Mesendoderm (in vitro differentiated cells): ENCODE data around the gene ANKRD62.

Source experiments
- DNase-seq: peaks from one replicate; pipeline ENCODE4 v3.0.0; 2013
- H2AK5ac ChIP-seq: 2 replicates; pipeline ENCODE4 v1.6.1; 2013; ENCODE audit warnings: low read length, inconsistent platforms
- H2BK120ac ChIP-seq: 2 replicates; pipeline ENCODE4 v1.6.1; 2013; ENCODE audit warnings: low read depth, mild to moderate bottlenecking, low read length, moderate library complexity, mixed read lengths
- H2BK15ac ChIP-seq: replicated peaks from 2 replicates; pipeline ENCODE4 v1.6.1; 2013; ENCODE audit warnings: low read depth, mild to moderate bottlenecking, moderate library complexity
- H2BK5ac ChIP-seq: 2 replicates; pipeline ENCODE4 v1.6.1; 2013; ENCODE audit warnings: low read length, inconsistent platforms
- H3K18ac ChIP-seq: 2 replicates; pipeline ENCODE4 v1.6.1; 2013; ENCODE audit warnings: mild to moderate bottlenecking, low read length, mixed read lengths
- H3K23ac ChIP-seq: one replicate; pipeline ENCODE4 v1.6.1; 2013; ENCODE audit warnings: low read length
- H3K27ac ChIP-seq: 2 replicates; pipeline ENCODE4 v1.5.1; 2013; ENCODE audit warnings: low read depth, mild to moderate bottlenecking, inconsistent platforms, low read length, moderate library complexity
- H3K27me3 ChIP-seq: 2 replicates; pipeline ENCODE4 v1.6.1; 2013; ENCODE audit warnings: low read length, control low read depth, mild to moderate bottlenecking, inconsistent platforms; ENCODE audit not compliant: insufficient read depth, poor library complexity
- H3K36me3 ChIP-seq: 2 replicates; pipeline ENCODE4 v1.6.1; 2013; ENCODE audit warnings: low read length, inconsistent platforms; ENCODE audit not compliant: control insufficient read depth, insufficient read depth
- H3K4ac ChIP-seq: one replicate; pipeline ENCODE4 v1.6.1; 2013; ENCODE audit warnings: low read depth, mild to moderate bottlenecking, low read length, moderate library complexity
- H3K4me1 ChIP-seq: 2 replicates; pipeline ENCODE4 v1.6.1; 2013; ENCODE audit warnings: low read depth, low read length, inconsistent platforms; ENCODE audit not compliant: control insufficient read depth
- H3K4me2 ChIP-seq: 2 replicates; pipeline ENCODE4 v1.6.1; 2013; ENCODE audit warnings: low read length
- H3K4me3 ChIP-seq: 2 replicates; pipeline ENCODE4 v1.5.1; 2013; ENCODE audit warnings: mild to moderate bottlenecking, low read length
- H3K56ac ChIP-seq: one replicate; pipeline ENCODE4 v1.6.1; 2013; ENCODE audit warnings: low read length
- H3K79me1 ChIP-seq: 2 replicates; pipeline ENCODE4 v1.6.1; 2013; ENCODE audit warnings: low read length, inconsistent platforms
- H3K79me2 ChIP-seq: 2 replicates; pipeline ENCODE4 v1.6.1; 2013; ENCODE audit warnings: mild to moderate bottlenecking, low read length; ENCODE audit not compliant: control insufficient read depth, insufficient read depth
- H3K9ac ChIP-seq: 2 replicates; pipeline ENCODE4 v1.6.1; 2013; ENCODE audit warnings: low read length, inconsistent platforms
- H4K5ac ChIP-seq: one replicate; pipeline ENCODE4 v1.6.1; 2013; ENCODE audit warnings: low read length
- H4K8ac ChIP-seq: one replicate; pipeline ENCODE4 v1.6.1; 2013; ENCODE audit warnings: low read depth, mild to moderate bottlenecking, control low read depth, low read length, moderate library complexity
- WGBS: extraction: QIAGEN DNeasy Blood & Tissue Kit; methylation state at CpG from one replicate; pipeline ENCODE4 v1.1.7; 2013; ENCODE audit warnings: low lambda C conversion rate, missing lambda C conversion rate; ENCODE audit not compliant: insufficient coverage; ENCODE audit errors: extremely low coverage; 5-methylcytosine and 5-hydroxymethylcytosine counted together

Gene ANKRD62

DNA sequence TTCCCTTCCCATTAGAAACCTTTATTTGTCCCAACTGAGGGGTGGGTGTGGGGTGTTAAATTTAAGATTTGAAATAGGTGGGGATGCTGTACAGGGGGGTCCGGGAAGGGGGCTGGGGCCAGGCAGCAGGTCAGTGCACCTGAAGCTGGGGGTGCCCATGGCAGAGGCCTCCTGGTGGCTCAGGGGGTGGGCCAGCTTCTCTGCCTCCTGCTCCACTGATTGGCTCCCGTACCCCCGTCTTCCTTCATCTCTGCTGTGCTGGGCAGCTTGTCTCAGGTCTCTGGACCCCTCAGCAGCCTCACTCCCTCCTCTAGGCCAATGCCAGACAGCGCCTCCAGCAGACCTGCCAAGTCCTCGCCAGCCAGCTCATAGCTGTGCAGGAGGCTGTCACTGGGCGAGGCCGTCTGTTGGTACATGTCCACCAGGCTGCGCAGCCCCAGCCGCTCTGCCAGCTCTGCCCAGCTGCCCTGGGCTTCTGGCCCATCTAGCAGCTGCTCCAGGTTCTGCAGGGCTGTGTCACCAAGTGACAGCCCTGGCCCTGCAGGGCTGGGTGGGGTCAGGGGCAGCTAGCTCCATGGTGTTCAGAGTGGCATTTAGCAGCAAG, 2.0 kb upstream of the ANKRD62 start:
- H3K79me1 ChIP-seq, result no peaks in the 10 kb centered on the region
- H3K23ac ChIP-seq, result no peak overlapping the region
- no peak overlapping the region for H3K4me3 ChIP-seq
- no peak overlapping the region for H3K9ac ChIP-seq
- no peak overlapping the region for H3K56ac ChIP-seq
- no peak overlapping the region for H3K27ac ChIP-seq
- no peaks in the 10 kb centered on the region for H3K79me2 ChIP-seq
- no peak overlapping the region for H4K5ac ChIP-seq
- H2BK15ac ChIP-seq, result no peak overlapping the region
- no peak overlapping the region for H3K4me2 ChIP-seq
- no peaks in the 10 kb centered on the region for H3K36me3 ChIP-seq
- H3K18ac ChIP-seq, result no peak overlapping the region
- WGBS, result no CpG with 5 or more reads among the region's 9 CpGs
- H2BK5ac ChIP-seq, result no peak overlapping the region
- DNase-seq, result no peak
- no peak overlapping the region for H2AK5ac ChIP-seq
- H3K4me1 ChIP-seq, result no peaks in the 10 kb centered on the region
- no peak overlapping the region for H3K4ac ChIP-seq
- H4K8ac ChIP-seq, result no peak overlapping the region
- no peaks in the 10 kb centered on the region for H3K27me3 ChIP-seq
- H2BK120ac ChIP-seq, result no peak overlapping the region

DNA sequence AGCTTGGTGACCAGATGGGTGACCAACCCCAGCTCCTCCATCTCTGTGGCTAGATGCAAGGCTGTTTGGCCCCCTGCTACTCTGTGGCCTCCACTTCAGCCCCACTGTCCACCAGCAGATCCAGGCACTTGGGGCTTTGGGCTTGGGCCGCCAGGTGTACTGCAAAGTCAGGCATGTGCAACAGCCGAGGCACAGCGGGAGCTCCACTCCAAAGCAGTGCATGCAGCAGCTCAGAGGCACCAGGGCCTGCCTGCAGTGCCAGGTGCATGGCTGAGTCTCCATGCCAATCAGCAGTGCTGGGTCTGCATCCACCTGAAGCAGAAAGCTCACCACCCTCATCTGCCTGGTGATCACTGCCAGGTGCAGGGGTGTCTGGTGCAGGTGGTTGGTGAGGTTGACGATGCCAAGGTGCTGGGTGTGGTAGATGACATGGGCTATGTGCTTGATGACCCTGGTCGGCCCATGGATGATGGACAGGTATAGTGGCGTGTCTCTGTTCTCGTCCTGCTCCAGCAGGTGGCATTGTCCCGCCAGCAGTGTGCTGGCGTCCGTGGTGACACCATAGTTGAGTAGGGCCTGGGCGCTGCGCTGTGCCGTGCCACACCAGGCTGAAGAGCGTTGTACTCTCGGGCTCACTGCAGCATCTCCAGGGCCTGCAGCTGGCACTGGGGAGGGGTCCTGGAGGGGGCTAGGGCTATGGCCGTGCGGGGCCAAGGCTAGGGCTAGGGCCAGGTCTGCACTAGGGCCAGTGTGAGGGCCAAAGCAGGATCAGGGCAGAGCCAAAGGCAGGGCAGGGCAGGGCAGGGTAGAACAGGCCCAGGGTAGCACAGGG, 1.0 kb upstream of the ANKRD62 start:
- H2AK5ac ChIP-seq, result no peak overlapping the region
- H3K4me1 ChIP-seq, result no peaks in the 10 kb centered on the region
- H3K4me2 ChIP-seq, result no peak overlapping the region
- H4K8ac ChIP-seq, result no peak overlapping the region
- H2BK5ac ChIP-seq, result no peak overlapping the region
- no peaks in the 10 kb centered on the region for H3K79me2 ChIP-seq
- H3K36me3 ChIP-seq, result no peaks in the 10 kb centered on the region
- no peak overlapping the region for H3K56ac ChIP-seq
- no peak overlapping the region for H3K23ac ChIP-seq
- no peak overlapping the region for H3K27ac ChIP-seq
- H4K5ac ChIP-seq, result no peak overlapping the region
- H3K27me3 ChIP-seq, result no peaks in the 10 kb centered on the region
- H3K79me1 ChIP-seq, result no peaks in the 10 kb centered on the region
- peak; percentile 65 for DNase-seq
- H3K18ac ChIP-seq, result no peak overlapping the region
- no peak overlapping the region for H2BK120ac ChIP-seq
- WGBS, result no CpG with 5 or more reads among the region's 17 CpGs
- no peak overlapping the region for H3K9ac ChIP-seq
- H2BK15ac ChIP-seq, result no peak overlapping the region
- no peak overlapping the region for H3K4me3 ChIP-seq
- no peak overlapping the region for H3K4ac ChIP-seq

DNA sequence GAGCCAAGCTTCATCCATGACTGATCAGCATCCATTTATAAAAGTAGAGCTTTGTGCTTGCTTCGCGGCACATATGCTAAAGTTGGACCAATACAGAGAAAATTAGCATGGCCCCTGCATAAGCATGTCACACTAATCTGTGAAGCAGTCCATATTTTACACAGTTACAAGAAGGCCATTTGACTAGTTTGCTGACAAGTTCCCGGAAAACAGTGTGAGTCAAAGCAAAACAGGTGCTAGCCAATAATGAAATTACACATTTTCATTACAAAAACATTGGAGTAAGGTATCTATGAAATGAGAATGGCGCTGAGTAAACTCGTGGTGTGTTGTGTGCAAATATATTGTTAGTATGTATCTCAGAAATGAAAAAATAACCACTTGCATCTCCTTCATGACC, 4.7 kb downstream of the ANKRD62 start:
- Histone ChIP-seq H2BK5ac (no peak overlapping the region), H2AK5ac (no peak overlapping the region), H3K18ac (no peak overlapping the region), H3K56ac (no peak overlapping the region), H3K79me2 (no peaks in the 10 kb centered on the region), H3K4ac (no peak overlapping the region), H3K36me3 (no peaks in the 10 kb centered on the region), H3K27me3 (no peaks in the 10 kb centered on the region), H3K27ac (no peak overlapping the region), H2BK15ac (no peak overlapping the region), H3K4me3 (no peak overlapping the region), H2BK120ac (no peak overlapping the region), H3K9ac (no peak overlapping the region), H4K8ac (no peak overlapping the region), H3K23ac (no peak overlapping the region), H3K79me1 (no peaks in the 10 kb centered on the region), H4K5ac (no peak overlapping the region), H3K4me1 (no peaks in the 10 kb centered on the region), H3K4me2 (no peak overlapping the region)
- no CpG with 5 or more reads among the region's 5 CpGs for WGBS
- no peak for DNase-seq

DNA sequence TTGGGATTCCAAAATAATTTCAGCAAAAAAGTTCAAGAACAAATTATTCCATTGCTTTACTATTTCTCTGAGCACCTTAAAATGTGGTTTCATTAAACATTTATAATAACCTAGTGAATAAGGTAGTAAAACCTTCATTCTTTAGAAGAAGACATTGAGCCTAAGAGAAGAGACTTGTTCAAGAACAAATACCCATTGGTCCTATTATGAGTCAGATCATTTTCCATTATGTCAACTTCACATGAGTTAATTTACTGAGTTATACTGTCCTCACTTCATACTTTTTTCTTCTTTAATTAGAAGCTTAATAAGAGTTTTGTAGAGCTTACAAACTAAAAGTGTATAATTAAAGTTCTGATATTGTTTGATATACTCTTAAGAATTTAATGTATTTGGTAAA, 5.5 kb downstream of the ANKRD62 start:
- Histone ChIP-seq H3K23ac (no peak overlapping the region), H3K56ac (no peak overlapping the region), H3K4me1 (no peaks in the 10 kb centered on the region), H3K27me3 (no peaks in the 10 kb centered on the region), H2BK5ac (no peak overlapping the region), H3K27ac (no peak overlapping the region), H2BK15ac (no peak overlapping the region), H3K4me3 (no peak overlapping the region), H3K79me2 (no peaks in the 10 kb centered on the region), H2BK120ac (no peak overlapping the region), H4K5ac (no peak overlapping the region), H4K8ac (no peak overlapping the region), H3K18ac (no peak overlapping the region), H3K79me1 (no peaks in the 10 kb centered on the region), H3K36me3 (no peaks in the 10 kb centered on the region), H3K9ac (no peak overlapping the region), H3K4me2 (no peak overlapping the region), H2AK5ac (no peak overlapping the region), H3K4ac (no peak overlapping the region)
- no peak for DNase-seq

DNA sequence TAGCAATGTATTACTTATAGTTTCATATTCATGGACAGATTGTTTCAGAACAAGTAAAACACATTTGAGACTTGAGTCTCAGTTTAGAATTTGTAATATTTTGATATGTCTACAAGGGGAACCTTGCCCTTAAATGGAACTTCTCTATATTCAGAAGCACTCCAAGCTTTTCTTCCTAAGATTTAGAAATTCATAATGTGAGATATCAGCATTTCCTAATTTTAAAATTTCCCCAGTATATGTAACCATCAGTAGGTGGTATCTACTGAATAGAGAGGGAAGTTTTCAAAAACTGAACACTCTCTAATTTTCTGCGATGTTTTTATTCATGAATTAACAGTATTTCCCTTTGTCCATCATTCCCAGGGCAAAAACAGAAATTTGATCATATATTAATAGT, 7.6 kb downstream of the ANKRD62 start:
- Histone ChIP-seq H4K5ac (no peak overlapping the region), H2BK120ac (no peak overlapping the region), H2AK5ac (no peak overlapping the region), H3K4me3 (no peak overlapping the region), H3K4ac (no peak overlapping the region), H3K23ac (no peak overlapping the region), H3K56ac (no peak overlapping the region), H3K18ac (no peak overlapping the region), H3K9ac (no peak overlapping the region), H3K79me2 (no peaks in the 10 kb centered on the region), H4K8ac (no peak overlapping the region), H2BK15ac (no peak overlapping the region), H3K27me3 (no peaks in the 10 kb centered on the region), H3K79me1 (no peaks in the 10 kb centered on the region), H3K4me1 (no peaks in the 10 kb centered on the region), H3K27ac (no peak overlapping the region), H3K36me3 (no peaks in the 10 kb centered on the region), H3K4me2 (no peak overlapping the region), H2BK5ac (no peak overlapping the region)
- WGBS, result no CpG with 5 or more reads among the region's 1 CpG
- DNase-seq, result no peak
